GM18511 (cell line): ENCODE data around the gene IZUMO4.

ENCODE experiments used
- ATAC-seq: cut with Tn5 transposase; IDR thresholded peaks from one replicate; pipeline ENCODE4 v1.9.1; 2021; ENCODE audit warnings: mild to moderate bottlenecking, moderate library complexity; ENCODE audit not compliant: unreplicated experiment

IZUMO4 gene

GRCh38 chr19:2142173-2142829 lies 45.6 kb downstream of the IZUMO4 start:
- no peak for ATAC-seq

GRCh38 chr19:2144190-2144589 lies 47.5 kb downstream of the IZUMO4 start:
- no peak for ATAC-seq

- ATAC-seq = no peak
Measured at GRCh38 chr19:2145831-2146241, 49.1 kb downstream of the IZUMO4 start.

- ATAC-seq = no peak
Measured at GRCh38 chr19:2148482-2149135, 51.9 kb downstream of the IZUMO4 start.
